HUES48 (cell line): Measurements from ENCODE around the gene IL12B.
"Not testable (repeated sequence)": the region's sequence is repeated elsewhere in the genome, so short reads cannot be mapped to it uniquely, and the experiment has no call there.

Experiments used
- H3K27ac ChIP-seq: one replicate; pipeline ENCODE4 v1.7.0; 2013; ENCODE audit warnings: low read depth, low read length, inconsistent platforms
- H3K27me3 ChIP-seq: 2 replicates; pipeline ENCODE4 v1.6.1; 2013; ENCODE audit warnings: mild to moderate bottlenecking, low read length; ENCODE audit not compliant: control insufficient read depth, insufficient read depth
- H3K36me3 ChIP-seq: 2 replicates; pipeline ENCODE4 v1.6.1; 2013; ENCODE audit warnings: low read length; ENCODE audit not compliant: control insufficient read depth, insufficient read depth
- H3K4me1 ChIP-seq: 2 replicates; pipeline ENCODE4 v1.6.1; 2013; ENCODE audit warnings: mild to moderate bottlenecking, low read length; ENCODE audit not compliant: control insufficient read depth, insufficient read depth
- H3K4me3 ChIP-seq: 2 replicates; pipeline ENCODE4 v1.5.1; 2013; ENCODE audit warnings: mild to moderate bottlenecking, low read depth, low read length
- H3K9ac ChIP-seq: 2 replicates; pipeline ENCODE4 v1.6.1; 2013; ENCODE audit warnings: mild to moderate bottlenecking, low read depth, low read length, moderate library complexity
- H3K9me3 ChIP-seq: 2 replicates; pipeline ENCODE4 v1.6.1; 2013; ENCODE audit warnings: low read length; ENCODE audit not compliant: control insufficient read depth, insufficient read depth

Gene IL12B

DNA sequence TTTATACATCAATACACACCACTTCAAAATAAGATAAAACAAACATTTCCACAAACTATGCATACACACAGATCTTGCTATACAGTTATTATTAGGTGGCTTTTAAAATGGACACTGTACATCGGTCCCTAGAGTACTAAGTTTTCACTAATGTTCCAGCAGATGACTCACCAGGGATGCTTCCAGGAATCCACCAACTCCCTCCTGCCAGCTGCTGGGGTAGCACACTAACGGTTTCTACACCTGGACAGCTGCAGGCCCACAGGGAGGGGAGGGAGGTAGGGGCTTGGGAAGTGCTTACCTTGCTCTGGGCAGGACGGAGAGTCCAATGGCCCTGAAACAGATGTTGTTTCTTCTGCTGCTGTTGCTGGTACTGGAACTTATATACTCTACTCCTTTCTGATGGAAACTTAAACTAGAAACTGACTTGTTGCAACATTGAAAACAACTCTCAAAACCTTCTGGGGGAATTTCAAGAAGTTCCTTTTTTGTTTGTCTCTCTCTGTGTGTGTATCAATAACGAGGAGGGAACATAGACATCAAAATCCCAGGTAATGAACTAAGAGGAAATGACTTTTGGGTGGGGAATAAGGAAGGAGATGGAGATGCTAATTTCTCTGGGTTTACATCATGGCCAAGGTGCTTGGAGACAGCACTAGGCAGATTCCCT, at the start of gene IL12B:
IL12B (minus strand) TSS at position 357 of the 670 bp plus-strand sequence. CDS start 3,705 bp downstream, outside the sequence.
- Histone ChIP-seq H3K9ac (no peak within 1 kb of the TSS), H3K9me3 (no peaks in the 10 kb centered on the region), H3K4me1 (0 out of 2 replicates have a peak, but pooled peaks cover 3% of the 10 kb centered on the region), H3K4me3 (peak within 1 kb of the TSS; percentile 67; the same call in 1 of the 2 replicates), H3K27ac (no peak within 1 kb of the TSS), H3K27me3 (no peaks in the 10 kb centered on the region; the same call in 1 of the 2 replicates), H3K36me3 (no peaks in the 10 kb centered on the region)

DNA sequence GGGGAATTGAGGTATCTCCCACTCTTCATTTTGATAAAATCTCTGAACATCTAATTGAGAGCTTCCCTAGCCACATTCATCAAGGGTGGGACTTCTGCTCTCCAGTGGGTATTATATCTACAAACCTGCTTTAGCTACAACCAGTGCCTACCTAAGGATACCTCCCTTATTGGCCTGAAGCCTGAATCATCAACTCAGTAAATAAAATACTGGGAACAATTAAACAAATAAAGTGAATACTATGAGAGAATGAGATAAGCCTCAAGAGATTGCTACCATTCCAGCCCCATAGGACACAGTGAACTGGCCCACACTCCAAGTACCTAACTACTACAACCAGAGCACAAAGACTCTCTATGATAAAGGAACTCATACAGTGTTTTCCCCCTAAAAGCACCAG, 47.4 kb upstream of the IL12B start:
- Histone ChIP-seq H3K9ac (no peak overlapping the region), H3K9me3 (peaks cover 20% of the 10 kb centered on the region; the same call in 1 of the 2 replicates), H3K4me3 (no peak overlapping the region)

DNA sequence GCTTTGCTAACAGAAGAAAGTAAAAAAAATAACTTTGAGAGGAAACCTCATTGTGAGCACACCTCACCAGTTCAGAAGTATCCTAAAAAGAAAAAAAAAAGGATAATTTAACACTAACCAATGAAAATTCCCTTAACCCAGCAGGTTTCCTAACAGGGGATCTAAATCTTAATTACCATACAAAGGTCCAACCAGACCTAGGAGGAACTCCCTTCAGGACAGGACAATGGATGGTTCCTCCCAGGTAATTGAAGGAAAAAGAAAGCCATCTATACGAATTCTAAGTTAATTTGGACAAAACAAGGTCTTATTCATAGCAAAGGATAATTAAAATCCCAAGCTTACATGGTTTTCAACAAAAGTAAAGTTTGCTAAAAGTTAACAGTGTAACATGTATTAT, 37.6 kb upstream of the IL12B start:
- H3K9me3 ChIP-seq, H3K9ac ChIP-seq, H3K4me3 ChIP-seq, H3K36me3 ChIP-seq, H3K4me1 ChIP-seq, H3K27ac ChIP-seq, H3K27me3 ChIP-seq: not testable (repeated sequence)

More for the DNA sequence above, 47.4 kb upstream of the IL12B start:
- no peaks in the 10 kb centered on the region for H3K27me3 ChIP-seq
- no peaks in the 10 kb centered on the region for H3K4me1 ChIP-seq
- no peak overlapping the region for H3K27ac ChIP-seq
- no peaks in the 10 kb centered on the region for H3K36me3 ChIP-seq

DNA sequence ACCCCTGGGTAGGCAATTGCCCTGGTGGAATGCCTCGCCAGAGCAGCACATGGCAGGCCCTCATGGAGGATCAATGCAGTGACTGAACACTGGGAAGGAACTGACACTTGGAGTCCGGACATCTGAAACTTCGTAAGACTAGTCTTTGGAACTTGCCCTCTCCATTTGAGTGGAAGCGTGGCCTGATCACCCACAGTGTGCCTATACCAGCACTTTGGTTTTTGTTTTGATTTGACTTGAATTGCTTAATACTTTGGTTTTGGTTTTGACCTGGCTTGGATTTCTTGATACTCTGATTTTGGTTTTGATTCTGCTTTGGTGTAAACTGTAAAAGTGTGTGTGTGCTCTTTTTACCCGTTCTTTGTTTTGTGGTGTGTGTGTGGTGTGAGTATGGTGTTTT, 36.5 kb upstream of the IL12B start:
- H3K27me3 ChIP-seq, H3K4me3 ChIP-seq, H3K9me3 ChIP-seq, H3K4me1 ChIP-seq, H3K36me3 ChIP-seq, H3K27ac ChIP-seq, H3K9ac ChIP-seq: not testable (repeated sequence)

DNA sequence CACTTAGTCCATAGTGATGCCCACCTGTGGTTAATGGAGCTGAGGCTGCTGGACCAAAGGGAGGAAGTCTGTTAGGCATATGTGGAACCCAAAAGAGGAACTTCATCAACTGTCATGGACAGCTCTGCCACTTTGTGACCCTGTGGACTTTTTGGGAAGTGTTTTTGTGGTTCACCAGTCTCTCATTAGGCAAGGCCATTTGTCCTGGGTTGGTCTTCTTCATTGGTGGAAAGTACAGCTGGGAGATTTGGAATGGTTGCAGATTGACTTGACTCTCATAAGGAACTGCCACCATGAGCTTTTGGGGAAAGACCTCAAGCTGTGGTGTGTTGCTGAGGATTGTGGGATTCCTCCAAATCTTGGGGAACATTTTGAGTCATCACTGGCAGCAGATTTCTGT, 31.9 kb upstream of the IL12B start:
- Histone ChIP-seq H3K9ac (no peak overlapping the region), H3K27me3 (no peaks in the 10 kb centered on the region), H3K36me3 (no peaks in the 10 kb centered on the region), H3K4me1 (no peaks in the 10 kb centered on the region), H3K27ac (no peak overlapping the region), H3K9me3 (no peaks in the 10 kb centered on the region), H3K4me3 (no peak overlapping the region)

DNA sequence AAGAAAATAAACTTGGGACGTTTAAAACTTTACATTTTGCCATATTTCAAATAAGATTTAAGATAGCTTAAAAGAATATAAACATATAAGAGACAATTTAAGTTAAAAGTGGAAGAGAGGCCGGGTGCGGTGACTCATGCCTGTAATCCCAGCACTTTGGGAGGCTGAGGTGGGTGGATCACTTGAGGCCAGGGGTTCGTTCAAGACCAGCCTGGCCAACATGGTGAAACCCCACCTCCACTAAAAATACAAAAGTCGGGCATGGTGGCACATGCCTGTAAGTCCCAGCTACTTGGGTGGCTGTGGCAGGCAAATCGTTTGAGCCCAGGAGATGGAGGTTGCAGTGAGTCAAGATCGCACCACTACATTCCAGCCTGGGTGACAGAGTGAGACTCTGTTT, 29.6 kb upstream of the IL12B start:
- H3K36me3 ChIP-seq, H3K4me1 ChIP-seq, H3K4me3 ChIP-seq, H3K27me3 ChIP-seq, H3K9me3 ChIP-seq, H3K9ac ChIP-seq, H3K27ac ChIP-seq: not testable (repeated sequence)

DNA sequence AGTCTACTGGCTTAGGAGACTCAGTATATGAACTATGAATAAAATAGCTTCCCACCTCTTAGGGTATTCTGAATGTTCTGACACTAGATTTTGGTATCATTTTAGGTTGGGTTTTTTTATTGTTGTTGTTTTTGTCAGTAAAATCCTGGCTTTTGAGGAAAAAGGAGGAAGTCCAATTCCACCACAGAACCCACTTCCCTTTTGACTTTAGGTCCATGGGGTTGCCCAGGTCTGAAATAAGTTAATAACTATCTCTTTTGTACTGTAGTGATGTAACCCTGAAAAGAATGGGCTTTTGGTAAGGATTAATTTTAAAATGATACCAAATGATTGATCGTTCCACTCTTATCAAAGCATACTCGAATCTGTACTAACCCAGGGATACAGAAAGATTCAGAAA, 29.1 kb upstream of the IL12B start:
- no peak overlapping the region for H3K27ac ChIP-seq
- no peaks in the 10 kb centered on the region for H3K36me3 ChIP-seq
- no peaks in the 10 kb centered on the region for H3K4me1 ChIP-seq
- no peak overlapping the region for H3K9ac ChIP-seq
- H3K9me3 ChIP-seq, result no peaks in the 10 kb centered on the region
- no peaks in the 10 kb centered on the region for H3K27me3 ChIP-seq
- H3K4me3 ChIP-seq, result no peak overlapping the region

DNA sequence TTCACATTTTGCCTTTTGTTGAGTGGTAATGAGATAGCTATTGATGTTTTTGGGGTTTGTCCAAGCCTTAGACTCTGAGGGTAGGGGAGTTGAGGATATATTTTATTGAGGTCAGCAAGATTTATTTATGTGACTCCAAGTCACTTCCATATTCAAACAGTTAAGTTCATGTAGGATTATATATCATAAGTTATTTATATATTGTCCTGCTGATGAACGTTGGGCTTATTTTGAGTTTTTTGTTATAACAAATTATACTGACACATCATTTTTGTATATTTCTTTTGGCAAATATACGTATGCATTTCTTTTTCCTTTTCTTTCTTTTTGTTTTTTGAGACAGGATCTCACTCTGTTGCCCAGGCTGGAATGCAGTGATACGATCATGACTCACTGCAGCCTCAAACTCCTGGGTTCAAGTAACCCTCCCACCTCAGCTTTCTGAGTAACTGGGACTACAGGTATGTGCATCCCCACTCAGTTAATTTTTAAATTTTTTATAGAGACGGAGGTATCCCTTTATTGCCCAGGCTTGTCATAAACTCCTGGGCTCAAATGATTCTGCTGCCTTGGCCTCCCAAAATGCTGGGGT, 23.5 kb upstream of the IL12B start:
- Histone ChIP-seq H3K9ac (no peak overlapping the region), H3K36me3 (no peaks in the 10 kb centered on the region), H3K4me3 (no peak overlapping the region)

DNA sequence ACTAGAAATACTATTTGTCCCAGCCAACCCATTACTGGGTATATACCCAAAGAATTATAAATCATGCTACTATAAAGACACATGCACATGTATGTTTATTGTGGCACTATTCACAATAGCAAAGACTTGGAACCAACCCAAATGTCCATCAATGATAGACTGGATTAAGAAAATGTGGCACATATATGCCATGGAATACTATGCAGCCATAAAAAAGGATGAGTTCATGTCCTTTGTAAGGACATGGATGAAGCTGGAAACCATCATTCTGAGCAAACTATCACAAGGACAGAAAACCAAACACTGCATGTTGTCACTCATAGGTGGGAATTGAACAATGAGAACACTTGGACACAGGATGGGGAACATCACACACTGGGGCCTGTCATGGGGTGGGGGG, 20.4 kb upstream of the IL12B start:
- not testable (repeated sequence) for H3K27ac ChIP-seq, H3K4me3 ChIP-seq

More for the DNA sequence above, 23.5 kb upstream of the IL12B start:
- no peaks in the 10 kb centered on the region for H3K4me1 ChIP-seq
- no peak overlapping the region for H3K27ac ChIP-seq
- H3K9me3 ChIP-seq, result no peaks in the 10 kb centered on the region
- no peaks in the 10 kb centered on the region for H3K27me3 ChIP-seq

DNA sequence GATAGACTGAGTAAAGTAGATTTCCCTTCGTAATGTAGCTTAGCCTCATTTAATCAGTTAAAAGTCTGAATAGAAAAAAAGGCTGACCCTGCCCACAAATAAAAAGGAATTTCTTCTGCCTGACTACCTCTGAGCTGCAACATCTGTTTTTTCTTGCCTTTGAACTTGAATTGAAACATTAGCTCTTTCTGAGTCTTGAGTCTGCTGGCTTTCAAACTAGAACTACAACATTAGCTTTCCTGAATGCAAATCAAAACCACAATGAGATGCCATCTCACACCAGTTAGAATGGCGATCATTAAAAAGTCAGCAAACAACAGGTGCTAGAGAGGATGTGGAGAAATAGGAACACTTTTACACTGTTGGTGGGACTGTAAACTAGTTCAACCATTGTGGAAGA, 19.9 kb upstream of the IL12B start:
- not testable (repeated sequence) for H3K27ac ChIP-seq, H3K27me3 ChIP-seq, H3K9me3 ChIP-seq, H3K4me1 ChIP-seq, H3K36me3 ChIP-seq, H3K4me3 ChIP-seq, H3K9ac ChIP-seq

More for the DNA sequence above, 20.4 kb upstream of the IL12B start:
- not testable (repeated sequence) for H3K9ac ChIP-seq, H3K9me3 ChIP-seq, H3K36me3 ChIP-seq, H3K27me3 ChIP-seq, H3K4me1 ChIP-seq

DNA sequence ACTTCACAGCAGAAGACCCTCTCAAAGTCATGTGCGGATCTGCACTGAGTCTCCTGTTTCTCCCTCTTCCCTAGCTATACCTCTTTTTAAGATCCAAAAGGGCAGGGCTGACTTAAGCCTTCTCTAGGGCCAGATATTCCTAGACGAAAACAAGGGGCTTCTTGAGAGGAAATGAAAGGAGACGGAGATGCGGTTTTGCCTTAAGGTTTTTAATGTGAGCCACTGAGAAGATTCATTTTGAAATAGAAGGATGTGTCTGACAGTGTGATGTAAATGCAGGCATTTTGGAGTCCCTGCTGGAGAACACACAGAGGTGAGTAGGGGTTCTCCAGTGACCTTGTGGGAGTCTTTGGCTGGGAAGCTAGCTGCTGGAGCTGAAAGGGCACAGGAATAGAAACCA, 15.6 kb upstream of the IL12B start:
- H3K4me3 ChIP-seq, result no peak overlapping the region
- H3K36me3 ChIP-seq, result no peaks in the 10 kb centered on the region
- H3K9me3 ChIP-seq, result no peaks in the 10 kb centered on the region
- H3K4me1 ChIP-seq, result no peaks in the 10 kb centered on the region
- H3K9ac ChIP-seq, result no peak overlapping the region
- H3K27me3 ChIP-seq, result no peaks in the 10 kb centered on the region
- H3K27ac ChIP-seq, result no peak overlapping the region
